CD14-positive monocyte (primary cell): ENCODE data around the gene C1QTNF5. TPM values are rescaled to one million over a fixed set of nuclear protein-coding genes. Genes with fewer than 3 reads are reported as not detected.

ENCODE experiments used
- DNase-seq, 3 donors: peaks; one replicate each; pipeline ENCODE4 v3.0.0-alpha.2; 2011 to 2022
- H2AFZ ChIP-seq: 2 replicates; pipeline ENCODE4 v1.6.0; 2012; ENCODE audit warnings: mild to moderate bottlenecking, low read depth, low read length, inconsistent platforms; ENCODE audit not compliant: insufficient read depth, poor library complexity, severe bottlenecking
- H3K27ac ChIP-seq, 2 donors: 1 replicate in 1 of 2; 2 replicates in 1 of 2; pipeline ENCODE4 v1.5.1; 2012 to 2013; ENCODE audit warnings: low read length in 2 of 2, control low read depth in 1 of 2, inconsistent platforms in 1 of 2, low read depth in 1 of 2, mild to moderate bottlenecking in 1 of 2
- H3K27me3 ChIP-seq, 2 donors: one replicate each; pipeline versions ENCODE4 v1.6.0 to v1.6.1; 2011 to 2013; ENCODE audit warnings: low read length in 2 of 2; ENCODE audit not compliant: control insufficient read depth in 2 of 2, insufficient read depth in 2 of 2
- H3K36me3 ChIP-seq, 2 donors: replicated peaks in 1 of 2; 1 replicate in 1 of 2; 2 replicates in 1 of 2; pipeline versions ENCODE4 v1.5.1 to v1.6.1; 2012 to 2013; ENCODE audit warnings: low read length in 2 of 2, control low read depth in 1 of 2, inconsistent platforms in 1 of 2, mild to moderate bottlenecking in 1 of 2; ENCODE audit not compliant: insufficient read depth in 2 of 2, control insufficient read depth in 1 of 2
- H3K4me1 ChIP-seq, 2 donors: 1 replicate in 1 of 2; 2 replicates in 1 of 2; pipeline versions ENCODE4 v1.5.1 to v1.6.1; 2012 to 2013; ENCODE audit warnings: low read length in 2 of 2, control low read depth in 1 of 2, inconsistent platforms in 1 of 2, mild to moderate bottlenecking in 1 of 2, moderate library complexity in 1 of 2; ENCODE audit not compliant: insufficient read depth in 2 of 2, control insufficient read depth in 1 of 2
- H3K4me2 ChIP-seq: replicated peaks from 2 replicates; pipeline ENCODE3; 2012; ENCODE audit warnings: low read length, moderate library complexity, mild to moderate bottlenecking; ENCODE audit not compliant: poor library complexity, severe bottlenecking; ENCODE audit errors: extremely low read depth
- H3K4me3 ChIP-seq, 3 experiments: fragments of 200-600 bp in 1 of 3; sonication (generic) in 1 of 3; replicated peaks in 1 of 3; 1 replicate in 2 of 3; 2 replicates in 1 of 3; pipeline ENCODE4 v1.5.1; 2011 to 2013; ENCODE audit warnings: low read length in 3 of 3, mild to moderate bottlenecking in 3 of 3, control low read depth in 2 of 3, low read depth in 2 of 3, inconsistent platforms in 1 of 3, moderate library complexity in 1 of 3
- H3K79me2 ChIP-seq: 2 replicates; pipeline ENCODE4 v1.6.0; 2012; ENCODE audit warnings: mild to moderate bottlenecking, control low read depth, inconsistent platforms, low read length, moderate library complexity; ENCODE audit not compliant: insufficient read depth
- H3K9ac ChIP-seq: 2 replicates; pipeline ENCODE4 v1.6.0; 2017; ENCODE audit warnings: low read length, mild to moderate bottlenecking; ENCODE audit not compliant: insufficient read depth, poor library complexity, severe bottlenecking
- H3K9me3 ChIP-seq, 2 donors: replicated peaks in 1 of 2; 1 replicate in 1 of 2; 2 replicates in 1 of 2; pipeline versions ENCODE4 v1.5.1 to v1.6.1; 2012 to 2013; ENCODE audit warnings: low read length in 2 of 2, control low read depth in 1 of 2; ENCODE audit not compliant: control insufficient read depth in 1 of 2, insufficient read depth in 1 of 2
- H4K20me1 ChIP-seq: 2 replicates; pipeline ENCODE4 v1.6.0; 2012; ENCODE audit warnings: mild to moderate bottlenecking, low read length, control low read depth, moderate library complexity; ENCODE audit not compliant: insufficient read depth
- H3K27ac Mint-ChIP-seq, 7 donors: one replicate each; pipeline ENCODE4 v1.8.0; 2020; ENCODE audit warnings: mild to moderate bottlenecking in 7 of 7, mixed read lengths in 7 of 7, moderate library complexity in 6 of 7, inconsistent platforms in 2 of 7
- H3K27me3 Mint-ChIP-seq, 3 donors: one replicate each; pipeline ENCODE4 v1.8.0; 2021 to 2022; ENCODE audit warnings: low read depth in 3 of 3, mild to moderate bottlenecking in 3 of 3, mixed read lengths in 3 of 3, moderate library complexity in 3 of 3, inconsistent platforms in 1 of 3
- H3K36me3 Mint-ChIP-seq, 2 donors: one replicate each; pipeline ENCODE4 v1.8.0; 2020; ENCODE audit warnings: mixed read lengths in 2 of 2, inconsistent platforms in 1 of 2, mild to moderate bottlenecking in 1 of 2
- H3K4me1 Mint-ChIP-seq: one replicate; pipeline ENCODE4 v1.8.0; 2020; ENCODE audit warnings: mild to moderate bottlenecking, mixed read lengths
- H3K4me3 Mint-ChIP-seq, 2 donors: one replicate each; pipeline ENCODE4 v1.8.0; 2020; ENCODE audit warnings: mild to moderate bottlenecking in 2 of 2, mixed read lengths in 2 of 2, moderate library complexity in 1 of 2
- H3K9me3 Mint-ChIP-seq, 7 donors: one replicate each; pipeline ENCODE4 v1.8.0; 2020 to 2022; ENCODE audit warnings: mixed read lengths in 7 of 7, mild to moderate bottlenecking in 6 of 7, moderate library complexity in 6 of 7, inconsistent platforms in 2 of 7
- CTCF ChIP-seq: fragments of 200-600 bp; IDR thresholded peaks from one replicate; pipeline ENCODE4 v1.8.0; 2022; ENCODE audit warnings: antibody characterized with exemption, mild to moderate bottlenecking
- WGBS: methylation state at CpG from one replicate; pipeline ENCODE4 v1.1.5; 2013; ENCODE audit warnings: missing lambda C conversion rate; ENCODE audit not compliant: insufficient coverage; 5-methylcytosine and 5-hydroxymethylcytosine counted together
- intact Hi-C, 2 donors: fragments of 100-400 bp; cut with micrococcal nuclease; formaldehyde crosslinking; loops; one replicate each; pipeline versions ENCODE4 v1.15.0 to v1.15.1; 2023
- polyA plus RNA-seq, 3 donors: library from polyadenylated mRNA; depleted of rRNA in 1 of 3; unstranded in 2 of 3; stranded (reverse) in 1 of 3; fragments of 300-500 nt in 2 of 3; fragments of >200 nt in 1 of 3; fragmentation: Illumina TruSeq in 2 of 3; gene quantifications; 1 replicate in 2 of 3; 2 replicates in 1 of 3; pipeline ENCODE4 v1.2.3, GENCODE V29; 2012 to 2021

C1QTNF5 gene
- polyA plus RNA-seq, 3 donors = not detected

GRCh38 chr11:119344291-119345010, 3.8 kb upstream of the C1QTNF5 start:
- H3K36me3 Mint-ChIP-seq = peaks cover 0 to 5% of the 10 kb centered on the region in 2 donors
- Histone ChIP-seq H3K4me1 (peaks cover 19 to 21% of the 10 kb centered on the region in 2 donors), H4K20me1 (no peaks in the 10 kb centered on the region), H3K36me3 (no peaks in the 10 kb centered on the region), H3K9me3 (peaks cover 0 to 8% of the 10 kb centered on the region in 2 donors), H3K79me2 (no peaks in the 10 kb centered on the region), H3K27ac (no peak overlapping the region), H2AFZ (no peak overlapping the region), H3K4me3 (no peak overlapping the region), H3K4me2 (no peak overlapping the region), H3K27me3 (peaks cover 19 to 38% of the 10 kb centered on the region in 2 donors), H3K9ac (no peak overlapping the region)
- no peak for TF ChIP-seq CTCF
- peaks cover 0 to 8% (median 4%) of the 10 kb centered on the region in 7 donors for H3K9me3 Mint-ChIP-seq
- H3K4me3 Mint-ChIP-seq = no peak overlapping the region
- H3K27me3 Mint-ChIP-seq = peaks cover 33 to 62% (median 58%) of the 10 kb centered on the region in 3 donors
- peaks cover 9% of the 10 kb centered on the region for H3K4me1 Mint-ChIP-seq
- intact Hi-C loops = no loop called here
- no peak overlapping the region for H3K27ac Mint-ChIP-seq
- WGBS = 73% methylated on average over 9 of the region's 14 CpGs
- no peak for DNase-seq

GRCh38 chr11:119343726-119344125, 3.0 kb upstream of the C1QTNF5 start:
- H3K4me2 ChIP-seq = no peak overlapping the region
- H3K27me3 ChIP-seq = peaks cover 24 to 45% of the 10 kb centered on the region in 2 donors
- peaks cover 21 to 25% of the 10 kb centered on the region in 2 donors for H3K4me1 ChIP-seq
- peak overlapping the region in 1 of 2 donors; percentile 46 for H3K4me3 Mint-ChIP-seq
- H3K9me3 ChIP-seq = peaks cover 0 to 15% of the 10 kb centered on the region in 2 donors
- peaks cover 16% of the 10 kb centered on the region for H3K4me1 Mint-ChIP-seq
- H3K36me3 ChIP-seq = no peaks in the 10 kb centered on the region
- H3K9me3 Mint-ChIP-seq = peaks cover 0 to 8% (median 6%) of the 10 kb centered on the region in 7 donors
- H2AFZ ChIP-seq = no peak overlapping the region
- H3K27ac ChIP-seq = no peak overlapping the region
- no peak overlapping the region for H3K4me3 ChIP-seq
- 100% methylated on average over 3 of the region's 7 CpGs for WGBS
- peaks cover 40 to 69% (median 64%) of the 10 kb centered on the region in 3 donors for H3K27me3 Mint-ChIP-seq
- H4K20me1 ChIP-seq = peaks cover 7% of the 10 kb centered on the region
- intact Hi-C loops = no loop called here
- no peak for TF ChIP-seq CTCF
- no peak overlapping the region for H3K27ac Mint-ChIP-seq
- no peak overlapping the region for H3K9ac ChIP-seq
- DNase-seq = no peak
- H3K79me2 ChIP-seq = no peaks in the 10 kb centered on the region
- peaks cover 7 to 11% of the 10 kb centered on the region in 2 donors for H3K36me3 Mint-ChIP-seq
